Left lung (tissue), 10 donors: ENCODE results near the gene FBP1. TPM values are rescaled to one million over a fixed set of nuclear protein-coding genes. Genes with fewer than 3 reads are reported as not detected.

Experiments
- ATAC-seq: fragments of 200-7000 bp; cut with Tn5 transposase; one replicate; pipeline ENCODE4 v1.9.1; 2020; ENCODE audit warnings: moderate library complexity
- DNase-seq, 4 donors: peaks; one replicate each; pipeline ENCODE4 v3.0.0-alpha.2; 2013 to 2020
- H3K27ac ChIP-seq, 2 donors: fragments of 200-600 bp; sonication (generic) in 1 of 2; one replicate each; pipeline versions ENCODE4 v1.5.0 to v1.8.0; 2020 to 2021
- H3K27me3 ChIP-seq, 2 donors: fragments of 200-600 bp; sonication (generic) in 1 of 2; one replicate each; pipeline versions ENCODE4 v1.5.0 to v1.8.0; 2020 to 2021
- H3K36me3 ChIP-seq, 2 donors: fragments of 200-600 bp; sonication (generic) in 1 of 2; one replicate each; pipeline versions ENCODE4 v1.5.0 to v1.8.0; 2020 to 2021
- H3K4me1 ChIP-seq, 2 donors: fragments of 200-600 bp; one replicate each; pipeline ENCODE4 v1.8.0; 2021
- H3K4me3 ChIP-seq, 2 donors: fragments of 200-600 bp; sonication (generic) in 1 of 2; one replicate each; pipeline versions ENCODE4 v1.5.0 to v1.8.0; 2020 to 2021; ENCODE audit warnings: mild to moderate bottlenecking in 1 of 2
- H3K9me3 ChIP-seq, 2 donors: fragments of 200-600 bp; sonication (generic) in 1 of 2; one replicate each; pipeline versions ENCODE4 v1.5.0 to v1.8.0; 2020 to 2021
- intact Hi-C, 2 donors: fragments of 100-400 bp; cut with DNase I; formaldehyde crosslinking; loops; one replicate each; pipeline versions ENCODE4 v1.11.2 to v1.14.2; 2022
- polyA plus RNA-seq, 6 donors: library from polyadenylated mRNA; unstranded; fragments of 120-200 nt; gene quantifications; one replicate each; pipeline ENCODE4 v1.2.1, GENCODE V29; 2013; ENCODE audit not compliant: insufficient read length in 6 of 6
- total RNA-seq, 2 donors: library from RNA; stranded (reverse); fragmentation: NEBNext Ultra II Directional; extraction: Animal tissue kit (Norgen Biotek cat#: 25700); gene quantifications; one replicate each; pipeline ENCODE4 v1.2.1, GENCODE V29; 2021
- TF ChIP-seq, protein P1 (sequence below), 2 donors: fragments of 200-600 bp; sonication (generic) in 1 of 2; IDR thresholded peaks; one replicate each; pipeline versions ENCODE4 v1.5.0 to v1.8.0; 2021; ENCODE audit warnings: antibody characterized with exemption in 2 of 2
- donor health status: DM: no; HTN: yes; CAD: no.
- donor health status: DM: no; HTN: no; CAD: no.

The FBP1 gene
- total and polyA plus RNA-seq, 8 donors = 15.9 to 210 (median 21.9) TPM

DNA sequence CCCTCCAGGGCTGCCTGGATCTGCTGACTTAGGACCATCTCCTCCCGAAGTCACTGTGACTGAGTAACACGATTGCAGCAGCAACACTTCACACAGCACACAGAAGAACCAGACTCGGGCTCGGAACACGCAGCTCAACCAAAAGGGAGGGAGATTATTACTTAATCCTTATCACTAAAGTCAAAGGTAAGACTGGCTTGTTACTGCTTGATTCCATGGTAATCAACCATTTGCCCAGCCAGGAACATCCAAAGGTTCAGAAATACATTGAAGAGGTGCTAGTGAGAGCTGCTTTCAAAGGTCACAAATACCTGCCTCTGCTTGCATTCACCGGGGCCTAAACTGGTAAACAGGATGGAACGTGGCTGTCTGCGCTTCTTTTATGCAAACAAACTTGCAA is 7.7 kb downstream of the FBP1 start:
- DNase-seq = no peak
- intact Hi-C loops = no loop called here

DNA sequence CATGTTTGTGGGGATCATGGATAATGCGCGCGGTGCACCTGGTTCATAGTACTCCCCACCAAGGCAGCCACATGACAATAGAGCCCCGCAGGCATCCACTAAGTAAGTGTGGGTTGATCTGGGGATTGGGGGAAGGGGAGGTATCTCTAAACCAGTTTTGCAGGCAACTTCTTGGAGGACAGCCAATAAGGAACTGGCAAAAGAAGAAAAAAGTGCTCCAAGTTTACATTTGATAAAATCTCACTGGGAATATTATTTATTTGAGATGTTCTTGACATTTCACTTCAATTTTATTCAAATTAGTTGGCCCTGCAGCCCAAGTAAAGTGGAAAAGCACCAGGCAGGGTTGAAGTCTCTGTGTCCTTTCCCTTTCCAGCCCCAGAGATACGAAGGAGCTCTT is 8.5 kb downstream of the FBP1 start:
- Histone ChIP-seq H3K27me3 (no peaks in the 10 kb centered on the region), H3K4me3 (no peak overlapping the region), H3K4me1 (peaks cover 6 to 23% of the 10 kb centered on the region in 2 donors), H3K36me3 (no peaks in the 10 kb centered on the region), H3K27ac (peak overlapping the region in 1 of 2 donors; percentile 28), H3K9me3 (no peaks in the 10 kb centered on the region)
- intact Hi-C loops = no loop called here
- peak; percentile 69 for ATAC-seq
- TF ChIP-seq, protein P1, sequence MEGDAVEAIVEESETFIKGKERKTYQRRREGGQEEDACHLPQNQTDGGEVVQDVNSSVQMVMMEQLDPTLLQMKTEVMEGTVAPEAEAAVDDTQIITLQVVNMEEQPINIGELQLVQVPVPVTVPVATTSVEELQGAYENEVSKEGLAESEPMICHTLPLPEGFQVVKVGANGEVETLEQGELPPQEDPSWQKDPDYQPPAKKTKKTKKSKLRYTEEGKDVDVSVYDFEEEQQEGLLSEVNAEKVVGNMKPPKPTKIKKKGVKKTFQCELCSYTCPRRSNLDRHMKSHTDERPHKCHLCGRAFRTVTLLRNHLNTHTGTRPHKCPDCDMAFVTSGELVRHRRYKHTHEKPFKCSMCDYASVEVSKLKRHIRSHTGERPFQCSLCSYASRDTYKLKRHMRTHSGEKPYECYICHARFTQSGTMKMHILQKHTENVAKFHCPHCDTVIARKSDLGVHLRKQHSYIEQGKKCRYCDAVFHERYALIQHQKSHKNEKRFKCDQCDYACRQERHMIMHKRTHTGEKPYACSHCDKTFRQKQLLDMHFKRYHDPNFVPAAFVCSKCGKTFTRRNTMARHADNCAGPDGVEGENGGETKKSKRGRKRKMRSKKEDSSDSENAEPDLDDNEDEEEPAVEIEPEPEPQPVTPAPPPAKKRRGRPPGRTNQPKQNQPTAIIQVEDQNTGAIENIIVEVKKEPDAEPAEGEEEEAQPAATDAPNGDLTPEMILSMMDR (IDR thresholded peaks at IDR 0.05) = no peak
- DNase-seq = peak in 1 of 4 donors; percentile 74

More for the DNA sequence above, 7.7 kb downstream of the FBP1 start:
- peak; percentile 35 for ATAC-seq
- TF ChIP-seq, protein P1 (IDR thresholded peaks at IDR 0.05) = no peak
- Histone ChIP-seq H3K4me1 (peaks cover 6 to 24% of the 10 kb centered on the region in 2 donors), H3K27me3 (no peaks in the 10 kb centered on the region), H3K27ac (peak overlapping the region in 1 of 2 donors; percentile 28), H3K9me3 (no peaks in the 10 kb centered on the region), H3K36me3 (no peaks in the 10 kb centered on the region), H3K4me3 (no peak overlapping the region)

DNA sequence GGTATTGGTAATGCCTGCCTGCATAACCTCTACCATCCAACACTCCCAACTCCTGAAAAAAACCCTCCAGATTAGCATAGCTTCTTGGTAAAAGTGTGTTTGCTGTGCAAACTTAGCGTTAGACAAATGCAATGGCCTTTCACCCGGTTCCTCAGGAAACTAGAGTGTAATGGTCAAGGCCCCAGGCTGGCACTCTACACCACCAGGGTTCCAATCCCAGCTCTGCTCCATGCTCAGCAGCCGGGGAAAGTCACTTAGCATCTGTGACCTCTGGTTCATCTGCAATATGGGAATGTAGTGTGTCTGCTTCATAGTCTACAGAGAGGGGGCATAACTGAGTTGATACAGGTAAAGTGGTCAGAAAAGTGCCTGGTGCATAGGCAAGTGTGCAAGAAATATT is 9.0 kb downstream of the FBP1 start:
- ATAC-seq = peak; percentile 35
- Histone ChIP-seq H3K27me3 (no peaks in the 10 kb centered on the region), H3K4me3 (no peak overlapping the region), H3K36me3 (no peaks in the 10 kb centered on the region), H3K4me1 (peaks cover 6 to 18% of the 10 kb centered on the region in 2 donors), H3K27ac (no peak overlapping the region), H3K9me3 (no peaks in the 10 kb centered on the region)
- TF ChIP-seq, protein P1 (IDR thresholded peaks at IDR 0.05) = no peak
- DNase-seq = no peak
- intact Hi-C loops = no loop called here

DNA sequence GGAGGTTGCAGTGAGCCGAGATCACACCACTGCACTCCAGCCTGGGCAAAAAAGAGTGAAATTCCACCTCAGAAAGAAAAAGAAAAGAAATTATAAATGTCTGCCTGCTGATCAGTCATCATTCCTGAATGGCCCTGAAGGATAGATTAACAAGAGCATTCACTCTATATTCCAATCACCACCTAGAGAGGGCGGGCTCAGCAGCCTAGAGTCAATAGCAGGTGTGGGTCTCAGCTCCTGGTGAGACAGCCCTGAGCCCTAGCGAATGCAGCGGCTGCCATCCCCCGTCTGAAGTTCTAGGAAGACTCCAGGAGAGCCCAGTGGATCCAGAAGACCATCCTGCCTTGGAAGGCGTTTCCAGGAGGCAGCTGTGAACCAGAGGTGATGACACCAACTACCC is 12.0 kb downstream of the FBP1 start:
- no peaks in the 10 kb centered on the region for H3K27me3 ChIP-seq
- H3K4me1 ChIP-seq = peaks cover 6 to 15% of the 10 kb centered on the region in 2 donors
- H3K36me3 ChIP-seq = no peaks in the 10 kb centered on the region
- intact Hi-C loops = no loop called here
- no peak overlapping the region for H3K4me3 ChIP-seq
- no peak for ATAC-seq
- no peaks in the 10 kb centered on the region for H3K9me3 ChIP-seq
- TF ChIP-seq, protein P1 (IDR thresholded peaks at IDR 0.05) = no peak
- H3K27ac ChIP-seq = no peak overlapping the region
- DNase-seq = no peak

DNA sequence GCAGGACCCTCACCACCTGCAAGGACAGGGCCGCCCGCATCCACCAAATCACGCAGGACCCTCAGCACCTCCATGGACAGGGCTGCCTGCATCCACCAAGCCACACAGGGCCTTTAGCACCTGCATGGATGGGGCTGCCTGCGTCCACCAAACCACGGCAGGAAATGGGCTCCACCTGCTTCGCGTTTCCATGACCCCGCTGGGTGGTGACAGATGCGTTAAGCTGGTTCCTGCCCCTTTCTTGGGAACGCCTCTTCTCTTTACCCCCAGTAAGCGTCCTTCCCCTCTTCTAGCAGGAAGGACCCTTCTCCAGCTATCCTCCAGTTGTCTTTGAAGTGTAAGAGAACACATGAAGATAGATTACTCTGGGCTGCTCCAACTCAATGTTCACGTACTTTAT is 13.5 kb downstream of the FBP1 start:
- Histone ChIP-seq H3K36me3 (no peaks in the 10 kb centered on the region), H3K4me1 (peaks cover 2 to 6% of the 10 kb centered on the region in 2 donors), H3K9me3 (no peaks in the 10 kb centered on the region), H3K27me3 (no peaks in the 10 kb centered on the region), H3K27ac (no peak overlapping the region), H3K4me3 (no peak overlapping the region)
- intact Hi-C loops = no loop called here
- DNase-seq (no peak), ATAC-seq (no peak)
- TF ChIP-seq, protein P1 (IDR thresholded peaks at IDR 0.05) = no peak
